ENCODE data around the gene TAPT1. TPM values are rescaled to one million over a fixed set of nuclear protein-coding genes. Genes with fewer than 3 reads are reported as not detected.

Gene TAPT1
- polyA plus RNA-seq, 1 of the 3 experiments (the other 2 are of a cell fraction), result 6.2 TPM

GRCh38 chr4:16159286-16159685, 67.0 kb downstream of the TAPT1 start (continued):
- TF ChIP-seq MEF2A (IDR thresholded peaks at IDR 0.05; ENCODE audit: borderline replicate concordance, low read depth) (no peak), NFIC (IDR thresholded peaks at IDR 0.05; ENCODE audit: borderline replicate concordance) (no peak), POLR2AphosphoS5 (IDR thresholded peaks at IDR 0.05; ENCODE audit: low read depth, low read length) (no peak)

DNA sequence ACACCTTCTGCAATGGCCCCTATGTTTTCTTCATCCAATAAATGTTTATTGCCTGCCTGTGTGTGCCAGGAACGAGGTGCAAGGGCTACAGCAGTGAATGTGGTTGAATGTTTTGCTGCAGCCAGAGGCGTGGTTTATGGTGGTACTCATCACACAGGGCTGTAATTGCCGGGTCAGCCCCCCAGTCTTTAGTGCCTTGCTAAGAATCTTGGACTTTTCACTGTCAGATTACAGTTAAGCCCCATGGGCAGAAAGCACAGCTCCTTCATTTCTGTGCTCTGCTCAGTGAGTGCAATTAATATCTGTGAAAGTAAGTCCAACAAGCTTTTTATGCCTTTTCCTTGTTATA, 67.8 kb downstream of the TAPT1 start:
- Histone ChIP-seq H3K27me3 (ENCODE audit: insufficient read depth) (no peaks in the 10 kb centered on the region), H3K4me1 (ENCODE audit: control insufficient read depth in 1 of 2, insufficient read depth in 2 of 2, low read depth in 1 of 2, low read length in 1 of 2) (peaks cover 6 to 21% of the 10 kb centered on the region in 2 experiments; a peak in 2 of 4 replicates), H3K9me3 (no peaks in the 10 kb centered on the region), H3K4me3 (ENCODE audit: low read depth in 2 of 2, low read length in 1 of 2) (no peak overlapping the region), H2AFZ (ENCODE audit: low read depth) (no peak overlapping the region), H3F3A (replicated peaks; ENCODE audit: insufficient read depth) (no peaks in the 10 kb centered on the region), H3K9me2 (no peaks in the 10 kb centered on the region), H3K27ac (ENCODE audit: low read depth in 2 of 2, low read length in 1 of 2) (no peak overlapping the region), H3K4me2 (no peak overlapping the region), H3K36me3 (replicated peaks in 1 of 2; ENCODE audit: control insufficient read depth in 1 of 2, insufficient read depth in 2 of 2, low read length in 1 of 2) (peaks cover 10 to 17% of the 10 kb centered on the region in 2 experiments), H3K9ac (no peak overlapping the region), H3K79me2 (ENCODE audit: insufficient read depth) (no peaks in the 10 kb centered on the region), H4K20me1 (ENCODE audit: insufficient read depth) (no peaks in the 10 kb centered on the region)
- 87% methylated on average over 3 of the region's 3 CpGs for WGBS (ENCODE audit: low lambda C conversion rate)
- ChIA-PET POLR2A (no interaction called here), CTCF (interaction anchor here (1.0 to 1.2 kb wide), 3 partner anchors 11 to 353 kb away, joined by 3 read pairs; no protein-coding TSS in a partner anchor)
- TF ChIP-seq TEAD4 (IDR thresholded peaks at IDR 0.05; ENCODE audit: borderline replicate concordance, insufficient read depth), result no peak
- no peak for TF ChIP-seq NFIC (IDR thresholded peaks at IDR 0.05; ENCODE audit: borderline replicate concordance)
- TF ChIP-seq RCOR1 (IDR thresholded peaks at IDR 0.05; ENCODE audit: low read length), result no peak
- TF ChIP-seq FOXM1 (IDR thresholded peaks at IDR 0.05; ENCODE audit: low read depth), result no peak
- TF ChIP-seq SMC3 (IDR thresholded peaks at IDR 0.05; ENCODE audit: low read depth, low read length), result no peak
- TF ChIP-seq GABPA (IDR thresholded peaks at IDR 0.05; ENCODE audit: low read depth), result no peak
- TF ChIP-seq MEF2A (IDR thresholded peaks at IDR 0.05; ENCODE audit: borderline replicate concordance, low read depth), result no peak
- no peak for TF ChIP-seq ZBTB33 (IDR thresholded peaks at IDR 0.05; ENCODE audit: borderline replicate concordance, low read depth)
- TF ChIP-seq USF2 (IDR thresholded peaks at IDR 0.05; ENCODE audit: borderline replicate concordance, low read depth, low read length), result no peak
- no peak for TF ChIP-seq JUND (IDR thresholded peaks at IDR 0.05)
- no peak for DNase-seq

- DNase-seq, result no peak
- CTCF ChIA-PET, result interaction anchor here (0.8 to 1.2 kb wide), 5 partner anchors 12 to 353 kb away, joined by 3 read pairs; no protein-coding TSS in a partner anchor
- POLR2A ChIA-PET, result no interaction called here
- H3K9me2 ChIP-seq, result no peaks in the 10 kb centered on the region
- H4K20me1 ChIP-seq (ENCODE audit: insufficient read depth), result no peaks in the 10 kb centered on the region
- H3K36me3 ChIP-seq (replicated peaks in 1 of 2; ENCODE audit: control insufficient read depth in 1 of 2, insufficient read depth in 2 of 2, low read length in 1 of 2), result peaks cover 6 to 11% of the 10 kb centered on the region in 2 experiments
- no peak overlapping the region for H3K9ac ChIP-seq
- H2AFZ ChIP-seq (ENCODE audit: low read depth), result no peak overlapping the region
- H3K79me2 ChIP-seq (ENCODE audit: insufficient read depth), result no peaks in the 10 kb centered on the region
- H3K4me1 ChIP-seq (ENCODE audit: control insufficient read depth in 1 of 2, insufficient read depth in 2 of 2, low read depth in 1 of 2, low read length in 1 of 2), result peaks cover 6 to 21% of the 10 kb centered on the region in 2 experiments; a peak in 2 of 4 replicates
- H3K27me3 ChIP-seq (ENCODE audit: insufficient read depth), result no peaks in the 10 kb centered on the region
- H3K27ac ChIP-seq (ENCODE audit: low read depth in 2 of 2, low read length in 1 of 2), result no peak overlapping the region
- 94% methylated on average over 14 of the region's 14 CpGs for WGBS (ENCODE audit: low lambda C conversion rate)
- H3F3A ChIP-seq (replicated peaks; ENCODE audit: insufficient read depth), result no peaks in the 10 kb centered on the region
- H3K9me3 ChIP-seq, result no peaks in the 10 kb centered on the region
- no peak overlapping the region for H3K4me3 ChIP-seq (ENCODE audit: low read depth in 2 of 2, low read length in 1 of 2)
- H3K4me2 ChIP-seq, result no peak overlapping the region
- TF ChIP-seq REST (IDR thresholded peaks at IDR 0.05; ENCODE audit: low read depth, low read length) (no peak), MEF2A (IDR thresholded peaks at IDR 0.05; ENCODE audit: borderline replicate concordance, low read depth) (no peak), YY1 (IDR thresholded peaks at IDR 0.05; ENCODE audit: low read depth) (no peak), NRF1 (IDR thresholded peaks at IDR 0.05; ENCODE audit: low read depth, low read length) (no peak), MAX (IDR thresholded peaks at IDR 0.05; ENCODE audit: low read depth) (no peak), EZH2phosphoT487 (IDR thresholded peaks at IDR 0.05; ENCODE audit: borderline replicate concordance, low read depth) (no peak), FOXM1 (IDR thresholded peaks at IDR 0.05; ENCODE audit: low read depth) (no peak), MXI1 (IDR thresholded peaks at IDR 0.05; ENCODE audit: low read depth, low read length) (no peak), TEAD4 (IDR thresholded peaks at IDR 0.05; ENCODE audit: borderline replicate concordance, insufficient read depth) (no peak), RCOR1 (IDR thresholded peaks at IDR 0.05; ENCODE audit: low read length) (no peak)
These were observed 68.4 kb downstream of the TAPT1 start for GRCh38 chr4:16157609-16158503.
